ENCODE measurements around the gene RAET1G. TPM values are rescaled to one million over a fixed set of nuclear protein-coding genes. Genes with fewer than 3 reads are reported as not detected.
A peak's percentile ranks its signal among the peaks of the same experiment; 100 is the strongest.
"Not testable (repeated sequence)": the region's sequence is repeated elsewhere in the genome, so short reads cannot be mapped to it uniquely, and the experiment has no call there.

RAET1G gene
- total and polyA plus RNA-seq, 2 donors (not counting 1 experiment from before 2014, with no cell fraction given), result not detected

GRCh38 chr6:149938013-149938570 lies 15.2 kb upstream of the RAET1G start:
- peak overlapping the region; percentile 61 for H2AFZ ChIP-seq (ENCODE audit: insufficient read depth, low read depth, low read length, poor library complexity, severe bottlenecking)
- DNase-seq; POLR2A ChIA-PET; H3K9me3 Mint-ChIP-seq (ENCODE audit: insufficient read depth); H3K79me2 ChIP-seq (ENCODE audit: control insufficient read depth, insufficient read depth, low read length); H3K27ac Mint-ChIP-seq; H3K36me3 ChIP-seq (replicated peaks in 1 of 2; ENCODE audit: control extremely low read depth in 1 of 2, control insufficient read depth in 1 of 2, extremely low read depth in 1 of 2, insufficient read depth in 2 of 2, low read length in 1 of 2); H4K20me1 ChIP-seq (ENCODE audit: control insufficient read depth, insufficient read depth, low read length, poor library complexity, severe bottlenecking); H3K27ac ChIP-seq (ENCODE audit: low read length in 2 of 2): not testable (repeated sequence)
- CTCF ChIA-PET, result interaction anchor here (0.8 kb wide), 1 partner anchor 79 kb away, joined by 3 read pairs; no protein-coding TSS in a partner anchor
- WGBS (ENCODE audit: insufficient coverage), result 4% methylated on average over 15 of the region's 20 CpGs
- peaks cover 0 to 33% (median 0%) of the 10 kb centered on the region in 3 donors for H3K9me3 ChIP-seq (ENCODE audit: control extremely low read depth in 1 of 3, control insufficient read depth in 2 of 3, insufficient read depth in 1 of 3, low read length in 2 of 3)
- intact Hi-C loops (cut with micrococcal nuclease), result loop anchor here (2.0 kb wide), 1 partner anchor 25 kb away; the partner anchor contains the start of gene ULBP1
- Mint-ChIP-seq H3K4me3 (peak overlapping the region; percentile 88), H3K4me1 (peaks cover 43% of the 10 kb centered on the region), H3K27me3 (peaks cover 79% of the 10 kb centered on the region)
- H3K4me1 ChIP-seq (ENCODE audit: control insufficient read depth in 2 of 2, insufficient read depth in 2 of 2, low read length in 2 of 2), result peaks cover 43 to 52% of the 10 kb centered on the region in 2 donors
- peak overlapping the region; percentile 55 for H3K9ac ChIP-seq (ENCODE audit: low read length)
- H3K4me2 ChIP-seq (replicated peaks; ENCODE audit: low read depth, low read length, poor library complexity, severe bottlenecking), result peak overlapping the region; percentile 85
- H3K4me3 ChIP-seq (ENCODE audit: control extremely low read depth in 1 of 5, extremely low read depth in 1 of 5, insufficient read depth in 1 of 5, low read depth in 2 of 5, low read length in 4 of 5), result peak overlapping the region in 4 of 5 experiments; percentile 48 to 59 (median 53)
- ATAC-seq (ENCODE audit: low read depth), result peak; percentile 12
- peaks cover 2 to 89% (median 69%) of the 10 kb centered on the region in 4 experiments for H3K27me3 ChIP-seq (replicated peaks in 1 of 4; ENCODE audit: control extremely low read depth in 1 of 4, control insufficient read depth in 3 of 4, insufficient read depth in 4 of 4, low read length in 3 of 4)
- TF ChIP-seq, protein P1, sequence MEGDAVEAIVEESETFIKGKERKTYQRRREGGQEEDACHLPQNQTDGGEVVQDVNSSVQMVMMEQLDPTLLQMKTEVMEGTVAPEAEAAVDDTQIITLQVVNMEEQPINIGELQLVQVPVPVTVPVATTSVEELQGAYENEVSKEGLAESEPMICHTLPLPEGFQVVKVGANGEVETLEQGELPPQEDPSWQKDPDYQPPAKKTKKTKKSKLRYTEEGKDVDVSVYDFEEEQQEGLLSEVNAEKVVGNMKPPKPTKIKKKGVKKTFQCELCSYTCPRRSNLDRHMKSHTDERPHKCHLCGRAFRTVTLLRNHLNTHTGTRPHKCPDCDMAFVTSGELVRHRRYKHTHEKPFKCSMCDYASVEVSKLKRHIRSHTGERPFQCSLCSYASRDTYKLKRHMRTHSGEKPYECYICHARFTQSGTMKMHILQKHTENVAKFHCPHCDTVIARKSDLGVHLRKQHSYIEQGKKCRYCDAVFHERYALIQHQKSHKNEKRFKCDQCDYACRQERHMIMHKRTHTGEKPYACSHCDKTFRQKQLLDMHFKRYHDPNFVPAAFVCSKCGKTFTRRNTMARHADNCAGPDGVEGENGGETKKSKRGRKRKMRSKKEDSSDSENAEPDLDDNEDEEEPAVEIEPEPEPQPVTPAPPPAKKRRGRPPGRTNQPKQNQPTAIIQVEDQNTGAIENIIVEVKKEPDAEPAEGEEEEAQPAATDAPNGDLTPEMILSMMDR (IDR thresholded peaks at IDR 0.05), result peak; percentile 25

GRCh38 chr6:149936743-149937142 lies 13.8 kb upstream of the RAET1G start:
- peaks cover 2 to 83% (median 68%) of the 10 kb centered on the region in 4 experiments for H3K27me3 ChIP-seq (replicated peaks in 1 of 4; ENCODE audit: control extremely low read depth in 1 of 4, control insufficient read depth in 3 of 4, insufficient read depth in 4 of 4, low read length in 3 of 4)
- H3K9me3 Mint-ChIP-seq (ENCODE audit: insufficient read depth), result no peaks in the 10 kb centered on the region
- intact Hi-C loops (cut with micrococcal nuclease), result no loop called here
- peaks cover 35 to 45% of the 10 kb centered on the region in 2 donors for H3K4me1 ChIP-seq (ENCODE audit: control insufficient read depth in 2 of 2, insufficient read depth in 2 of 2, low read length in 2 of 2)
- no peak overlapping the region for H3K9ac ChIP-seq (ENCODE audit: low read length)
- H3K27ac Mint-ChIP-seq, result no peak overlapping the region
- ChIA-PET POLR2A (no interaction called here), CTCF (interaction anchor here (2.8 kb wide), 1 partner anchor 81 kb away, joined by 49 read pairs; no protein-coding TSS in a partner anchor)
- H3K27ac ChIP-seq (ENCODE audit: low read length in 2 of 2), result no peak overlapping the region
- TF ChIP-seq EZH2 (IDR thresholded peaks at IDR 0.05; ENCODE audit: borderline replicate concordance, insufficient read depth, low read depth, low read length, poor library complexity, severe bottlenecking), result no peak
- TF ChIP-seq, protein P1 (IDR thresholded peaks at IDR 0.05), result no peak
- DNase-seq, result no peak
- ATAC-seq (ENCODE audit: low read depth), result no peak
- WGBS (ENCODE audit: insufficient coverage), result 21% methylated on average over 2 of the region's 2 CpGs
- peaks cover 36% of the 10 kb centered on the region for H3K4me1 Mint-ChIP-seq
- peaks cover 0 to 27% (median 0%) of the 10 kb centered on the region in 3 donors for H3K9me3 ChIP-seq (ENCODE audit: control extremely low read depth in 1 of 3, control insufficient read depth in 2 of 3, insufficient read depth in 1 of 3, low read length in 2 of 3)
- no peak overlapping the region for H2AFZ ChIP-seq (ENCODE audit: insufficient read depth, low read depth, low read length, poor library complexity, severe bottlenecking)
- no peak overlapping the region for H3K4me3 ChIP-seq (ENCODE audit: control extremely low read depth in 1 of 5, extremely low read depth in 1 of 5, insufficient read depth in 1 of 5, low read depth in 2 of 5, low read length in 4 of 5)
- H3K4me3 Mint-ChIP-seq, result peak overlapping the region; percentile 5
- peaks cover 77% of the 10 kb centered on the region for H3K27me3 Mint-ChIP-seq
- H3K36me3 ChIP-seq (replicated peaks in 1 of 2; ENCODE audit: control extremely low read depth in 1 of 2, control insufficient read depth in 1 of 2, extremely low read depth in 1 of 2, insufficient read depth in 2 of 2, low read length in 1 of 2), result no peaks in the 10 kb centered on the region
- H4K20me1 ChIP-seq (ENCODE audit: control insufficient read depth, insufficient read depth, low read length, poor library complexity, severe bottlenecking), result no peaks in the 10 kb centered on the region
- no peak overlapping the region for H3K4me2 ChIP-seq (replicated peaks; ENCODE audit: low read depth, low read length, poor library complexity, severe bottlenecking)
- H3K79me2 ChIP-seq (ENCODE audit: control insufficient read depth, insufficient read depth, low read length), result no peaks in the 10 kb centered on the region

Data from B cell (primary cell).